Dermis microvascular lymphatic vessel endothelial cell (primary cell): ENCODE results near the gene CYP46A1. TPM values are rescaled to one million over a fixed set of nuclear protein-coding genes. Genes with fewer than 3 reads are reported as not detected.
"Not testable (repeated sequence)": the region's sequence is repeated elsewhere in the genome, so short reads cannot be mapped to it uniquely, and the experiment has no call there.

Source experiments
- DNase-seq, 2 donors: peaks; one replicate each; pipeline versions ENCODE4 v3.0.0 to v3.0.0-alpha.2; 2010; ENCODE audit warnings: low read depth in 2 of 2
- total RNA-seq: library from RNA; depleted of rRNA; stranded (reverse); fragments of >200 nt; gene quantifications from 2 replicates; pipeline ENCODE4 v1.2.1, GENCODE V29; 2014

CYP46A1 gene
- 0.13 TPM in 2 replicates for total RNA-seq

- DNase-seq: peak; percentile 98 to 100
Observed at GRCh38 chr14:99683619-99684409, at the start of gene CYP46A1. CYP46A1 (plus strand) TSS chr14:99684298; CDS start chr14:99684418, 120 bp downstream.

- no peak for DNase-seq
Observed at GRCh38 chr14:99634443-99634842, 49.7 kb upstream of the CYP46A1 start.

DNA sequence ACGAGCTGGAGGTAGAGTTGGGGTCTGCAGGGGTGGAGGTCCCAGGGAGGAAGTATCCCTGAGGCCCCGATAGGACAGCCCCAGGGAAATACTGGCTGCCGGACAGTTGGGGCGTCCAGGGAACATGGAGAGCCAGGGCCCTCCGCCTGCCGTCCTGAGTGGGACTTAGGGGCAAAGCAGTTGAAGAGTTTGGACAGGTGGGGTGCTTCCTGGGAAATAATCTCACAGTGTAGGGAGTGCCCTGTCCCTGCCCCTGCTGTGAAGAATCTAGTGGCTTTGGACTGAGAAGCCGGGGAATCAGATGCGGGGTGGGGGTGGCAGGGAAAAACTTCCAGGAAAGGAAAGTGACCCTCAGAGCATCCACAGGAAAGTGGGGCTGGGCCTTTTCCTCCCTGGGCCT, 49.0 kb upstream of the CYP46A1 start:
- no peak for DNase-seq

DNA sequence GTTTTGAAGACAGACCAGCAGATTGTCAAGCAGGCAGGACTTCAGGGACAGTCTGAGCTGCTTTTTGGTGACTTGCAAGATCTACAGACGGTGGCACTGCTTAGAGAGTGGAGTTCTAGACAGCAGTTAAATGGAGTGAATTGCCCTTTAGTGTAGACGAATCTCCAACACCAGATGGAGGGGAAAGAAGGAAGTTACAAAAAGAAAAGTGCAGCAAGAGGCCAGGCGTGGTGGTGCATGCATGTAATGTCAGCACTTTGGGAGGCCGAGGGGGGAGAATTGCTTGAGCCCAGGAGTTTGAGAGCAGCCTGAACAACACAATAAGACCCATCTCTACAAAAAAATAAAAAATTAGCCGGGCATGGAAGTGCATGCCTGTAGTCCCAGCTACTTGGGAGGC, 47.6 kb upstream of the CYP46A1 start:
- DNase-seq: no peak

GRCh38 chr14:99637624-99638023, 46.5 kb upstream of the CYP46A1 start:
- DNase-seq: no peak

- not testable (repeated sequence) for DNase-seq
Observed at GRCh38 chr14:99642771-99643170, 41.3 kb upstream of the CYP46A1 start.

GRCh38 chr14:99643343-99643742, 40.8 kb upstream of the CYP46A1 start:
- no peak for DNase-seq

GRCh38 chr14:99644035-99644587, 40.0 kb upstream of the CYP46A1 start:
- DNase-seq: no peak

- DNase-seq: peak in 1 of 2 donors; percentile 28
Observed at GRCh38 chr14:99644723-99645544, 39.2 kb upstream of the CYP46A1 start, which contains the start of gene HHIPL1. HHIPL1 (plus strand) TSS chr14:99645129; CDS start chr14:99645208, 79 bp downstream.

GRCh38 chr14:99645545-99646505, 38.3 kb upstream of the CYP46A1 start:
- DNase-seq: no peak

DNA sequence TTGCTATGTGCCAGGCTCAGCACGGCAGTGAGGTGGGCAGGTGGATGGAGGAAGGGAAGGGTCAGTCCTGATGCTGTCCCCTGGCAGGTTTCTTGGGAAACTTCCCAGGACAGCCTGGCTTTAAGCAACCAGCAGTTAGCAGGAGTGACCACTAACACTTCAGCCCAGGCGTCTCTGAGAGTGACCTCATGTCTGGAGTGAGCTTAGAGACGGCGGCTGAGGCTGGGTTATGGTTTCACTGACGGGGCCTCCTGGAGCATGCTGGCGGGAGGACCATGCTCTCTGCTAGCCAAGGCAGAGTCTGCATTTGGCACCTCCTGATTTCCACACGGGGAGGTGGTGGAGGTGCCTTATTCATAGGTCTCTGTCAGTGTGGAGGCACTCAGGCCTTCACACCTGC, 36.7 kb upstream of the CYP46A1 start:
- DNase-seq: no peak

DNA sequence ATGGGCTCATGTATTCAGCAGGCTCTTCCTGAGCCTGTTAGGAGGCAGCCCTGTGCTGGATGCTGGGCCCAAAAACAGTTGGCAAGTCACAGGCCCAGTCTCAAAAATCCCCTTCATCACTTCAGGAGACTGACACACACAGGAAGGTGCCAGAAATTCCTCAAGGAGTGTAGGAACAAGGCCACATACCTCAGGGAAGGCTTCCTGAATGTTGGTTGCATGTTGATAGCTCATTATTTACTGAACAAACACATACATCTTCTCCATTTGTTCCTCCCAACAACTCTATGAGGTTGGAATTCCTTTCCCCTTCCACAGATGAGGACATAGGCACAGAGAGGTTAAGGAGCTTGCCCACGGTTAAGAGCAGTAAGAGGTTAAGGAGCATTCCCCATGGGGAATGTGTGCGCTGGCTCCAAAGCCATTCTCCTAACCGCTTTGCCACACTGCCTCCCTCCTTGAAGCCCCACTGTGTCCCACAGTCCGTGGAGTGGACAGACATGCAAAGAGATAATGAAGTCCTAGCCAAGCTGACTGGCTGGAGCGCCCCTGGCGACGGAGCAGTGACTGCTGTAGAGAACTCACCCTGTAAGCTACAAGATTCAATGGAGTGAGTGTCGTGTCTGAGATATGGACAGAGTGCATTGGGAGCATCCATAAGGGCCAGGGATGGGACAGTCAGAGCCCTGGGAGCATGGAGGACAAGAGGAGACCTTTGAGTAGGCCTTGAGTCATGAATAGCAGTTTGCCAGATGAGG, 35.9 kb upstream of the CYP46A1 start:
- DNase-seq: no peak

DNA sequence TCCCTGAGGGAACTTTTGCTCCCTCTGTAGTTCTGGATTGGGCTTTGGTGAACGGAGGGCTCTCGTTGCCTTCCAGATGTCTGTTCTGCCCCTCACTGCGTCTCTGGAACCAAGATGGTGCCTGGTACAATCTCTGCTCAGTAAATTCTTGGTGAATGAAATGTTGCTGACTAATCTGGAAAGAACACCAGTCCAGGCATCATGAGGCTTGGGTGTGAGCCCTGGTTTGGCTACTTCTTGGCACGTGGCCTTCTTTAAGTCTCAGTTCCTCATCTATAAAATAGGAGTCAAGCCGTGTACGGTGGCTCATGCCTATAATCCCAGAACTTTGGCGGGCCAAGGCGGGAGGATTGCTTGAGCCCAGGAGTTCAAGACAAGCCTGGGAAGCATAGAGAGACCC, 34.9 kb upstream of the CYP46A1 start:
- no peak for DNase-seq

DNA sequence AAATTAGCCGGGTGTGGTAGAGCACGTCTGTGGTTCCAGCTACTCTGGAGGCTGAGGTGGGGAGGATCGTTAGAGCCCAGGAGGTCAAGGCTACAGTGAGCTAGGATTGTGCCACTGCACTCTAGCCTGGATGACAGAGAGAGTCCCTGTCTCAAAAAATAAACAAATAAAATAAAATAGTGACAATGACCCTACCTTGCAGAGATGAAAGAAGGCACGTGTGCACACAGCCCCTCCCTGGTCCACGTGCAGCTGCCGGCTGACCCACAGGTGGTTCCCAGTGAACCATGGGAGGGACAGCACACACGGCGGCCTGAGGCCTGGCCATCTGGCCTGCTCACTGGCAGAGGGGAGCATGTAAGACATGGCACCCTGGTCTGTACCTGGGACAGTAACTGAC, 34.5 kb upstream of the CYP46A1 start:
- DNase-seq: no peak

DNA sequence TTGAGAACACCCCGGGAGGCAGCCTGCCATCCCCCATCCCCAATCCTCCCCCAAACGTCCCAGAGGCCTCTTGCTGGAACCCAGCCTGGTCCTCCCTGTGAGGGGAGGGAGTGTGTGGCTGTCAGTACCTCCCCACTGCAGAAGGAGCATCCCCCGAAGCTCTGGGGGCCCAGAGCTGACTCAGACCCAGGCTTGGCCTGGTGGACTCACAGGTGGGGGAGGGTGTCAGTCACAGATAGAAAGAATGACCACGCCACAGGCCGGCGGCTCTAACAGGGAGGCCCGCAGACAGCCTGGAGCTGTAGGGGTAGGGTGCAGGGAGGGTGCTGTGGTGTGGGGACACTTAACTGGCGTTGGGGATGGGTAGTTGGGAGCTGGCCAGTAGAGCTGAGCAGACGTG, 33.9 kb upstream of the CYP46A1 start:
- no peak for DNase-seq

DNA sequence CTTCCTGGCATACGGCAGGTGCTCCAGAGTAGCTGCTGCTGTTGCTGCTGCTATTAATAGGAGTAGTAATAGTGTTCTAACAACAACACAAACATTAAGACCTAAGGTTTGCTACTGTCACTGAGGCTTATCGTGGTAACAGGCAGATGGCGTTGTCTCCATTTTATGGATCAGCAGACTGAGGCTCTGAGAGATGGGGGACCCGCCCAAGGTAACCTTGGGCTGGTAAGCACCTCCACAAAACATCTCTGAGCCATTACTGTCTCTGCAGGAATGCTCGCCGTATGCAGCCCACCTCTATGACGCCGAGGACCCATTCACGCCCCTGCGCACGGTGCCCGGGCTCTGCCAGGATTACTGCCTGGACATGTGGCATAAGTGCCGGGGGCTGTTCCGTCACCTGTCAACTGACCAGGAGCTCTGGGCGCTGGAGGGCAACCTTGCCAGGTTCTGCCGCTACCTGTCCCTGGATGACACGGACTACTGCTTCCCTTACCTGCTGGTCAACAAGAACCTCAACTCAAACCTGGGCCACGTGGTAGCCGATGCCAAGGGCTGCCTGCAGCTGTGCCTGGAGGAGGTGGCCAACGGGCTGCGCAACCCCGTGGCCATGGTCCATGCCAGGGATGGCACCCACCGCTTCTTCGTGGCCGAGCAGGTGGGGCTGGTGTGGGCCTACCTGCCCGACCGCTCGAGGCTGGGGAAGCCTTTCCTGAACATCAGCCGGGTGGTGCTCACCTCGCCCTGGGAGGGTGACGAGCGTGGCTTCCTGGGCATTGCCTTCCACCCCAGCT, 31.9 kb upstream of the CYP46A1 start:
- DNase-seq: no peak

DNA sequence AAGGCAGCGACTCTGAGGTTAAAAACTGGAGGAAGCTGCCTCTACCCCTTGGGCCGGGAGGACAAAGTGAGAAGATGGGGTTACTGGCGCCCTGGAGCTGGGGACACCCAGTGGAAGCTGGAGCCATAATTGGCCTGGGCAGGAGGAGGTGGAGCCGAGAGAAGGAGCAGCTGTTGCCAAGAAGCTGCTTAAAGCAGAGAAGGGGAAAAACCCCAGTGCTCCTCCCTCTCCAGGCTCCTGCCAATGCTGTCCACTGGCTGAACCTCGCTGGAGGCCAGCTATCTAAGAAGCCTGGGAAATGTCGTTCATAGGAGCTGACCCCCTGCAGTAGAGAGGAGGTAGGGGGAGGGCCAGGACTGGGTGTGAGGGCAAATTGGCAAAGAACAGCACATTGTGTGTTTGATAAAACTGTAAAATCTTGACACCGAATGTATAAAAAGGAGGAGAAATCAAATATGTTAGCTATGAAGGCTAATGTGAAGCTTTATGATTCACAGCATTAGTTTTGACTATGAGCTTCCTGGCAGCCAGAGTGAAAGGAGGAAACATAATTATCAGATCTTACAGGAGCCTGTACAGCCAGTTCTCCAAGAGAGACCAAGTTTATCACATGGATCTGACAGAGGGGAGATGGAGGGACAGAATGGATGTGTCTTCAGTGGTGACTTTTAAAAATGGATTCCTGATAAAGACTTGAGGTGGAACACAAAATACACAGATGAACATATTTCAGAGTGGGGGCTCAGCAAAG, 29.7 kb upstream of the CYP46A1 start:
- DNase-seq: peak in 1 of 2 donors; percentile 13

DNA sequence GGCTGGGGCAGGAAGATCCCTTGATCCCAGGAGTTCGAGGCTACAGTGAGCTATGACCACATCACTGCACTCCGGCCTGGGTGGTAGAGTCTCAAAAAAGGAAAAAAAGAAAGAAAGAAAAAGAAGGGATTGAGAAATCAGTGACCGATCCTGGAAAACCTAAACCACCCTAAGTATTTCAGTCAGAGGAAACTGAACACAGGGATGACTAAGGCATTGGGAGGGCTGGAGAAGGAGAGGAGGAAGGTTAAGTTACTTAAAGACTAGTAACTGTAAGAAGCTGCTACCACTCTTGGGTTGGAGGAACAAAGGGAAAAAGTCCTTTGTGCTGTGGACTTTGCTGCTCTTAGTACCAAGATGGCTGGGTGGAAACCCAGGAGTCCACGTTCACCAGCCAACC, 28.6 kb upstream of the CYP46A1 start:
- DNase-seq: no peak

- DNase-seq: no peak
Observed at GRCh38 chr14:99656171-99656570, 27.9 kb upstream of the CYP46A1 start.
